ENCODE results near the gene RBBP5. TPM values are rescaled to one million over a fixed set of nuclear protein-coding genes. Genes with fewer than 3 reads are reported as not detected.

The RBBP5 gene
- 14.7 and 17.3 TPM in 2 replicates for total RNA-seq
- long read RNA-seq, full-length matches to known transcripts, result 67 of 101 reads
- long read RNA-seq, partial matches to known transcripts, result 20 of 101 reads
- long read RNA-seq, other reads (novel, unspliced or antisense), result 14 of 101 reads

DNA sequence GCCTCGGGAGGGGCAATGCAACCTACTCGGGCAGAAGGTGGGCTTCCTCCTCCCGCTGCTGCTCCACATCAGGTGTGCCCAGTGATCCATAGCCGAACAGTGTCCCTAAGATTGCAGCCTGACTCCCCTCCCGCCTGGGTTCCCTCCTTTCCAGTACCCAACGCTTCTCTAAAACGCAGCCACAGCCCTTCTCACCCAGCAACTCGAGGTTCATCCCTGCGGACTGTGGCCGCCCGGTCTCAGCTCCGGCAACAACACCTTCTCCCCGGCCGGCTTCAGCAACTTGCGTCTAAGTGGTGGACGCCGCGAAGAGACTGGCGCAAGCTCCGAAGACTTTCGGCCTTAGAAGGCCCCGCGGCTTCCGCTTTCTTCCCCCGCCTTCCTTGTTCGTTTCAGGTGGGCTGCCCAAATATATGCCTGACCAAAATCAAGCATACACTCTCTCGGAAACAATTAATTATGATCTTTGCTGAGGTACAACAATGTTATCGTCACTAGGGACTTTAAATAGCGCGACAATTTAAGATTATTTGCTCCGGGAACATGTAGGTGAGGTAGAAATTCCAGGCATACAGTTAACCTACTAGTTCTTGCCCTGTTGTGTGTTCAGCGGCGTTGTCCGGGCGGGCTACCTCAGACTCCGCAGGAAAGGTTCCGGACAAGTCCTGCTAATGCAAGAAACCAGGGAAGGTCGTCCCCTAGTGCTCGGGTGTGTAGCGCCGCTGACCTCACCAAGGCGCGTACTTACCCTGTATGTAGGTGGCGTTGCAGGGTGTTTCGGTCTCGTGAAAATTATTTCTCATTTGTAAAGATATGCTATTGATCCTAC is at the start of gene RBBP5:
TSS of gene RBBP5 (minus strand) at position 319 of the 829 bp plus-strand sequence. CDS start at position 214, 105 bp downstream.
- Mint-ChIP-seq H3K27ac (ENCODE audit: unreplicated experiment) (peak within 1 kb of the TSS; percentile 100), H3K36me3 (ENCODE audit: unreplicated experiment) (peaks cover under 1% of the 10 kb centered on the region), H3K27me3 (ENCODE audit: unreplicated experiment) (no peaks in the 10 kb centered on the region), H3K4me3 (ENCODE audit: unreplicated experiment) (peak within 1 kb of the TSS; percentile 100), H3K4me1 (ENCODE audit: unreplicated experiment) (peaks cover 36% of the 10 kb centered on the region), H3K9me3 (ENCODE audit: unreplicated experiment) (no peaks in the 10 kb centered on the region)
- peak; percentile 96 for DNase-seq (ENCODE audit: extremely low spot score, unreplicated experiment)
- TF ChIP-seq, protein P1, sequence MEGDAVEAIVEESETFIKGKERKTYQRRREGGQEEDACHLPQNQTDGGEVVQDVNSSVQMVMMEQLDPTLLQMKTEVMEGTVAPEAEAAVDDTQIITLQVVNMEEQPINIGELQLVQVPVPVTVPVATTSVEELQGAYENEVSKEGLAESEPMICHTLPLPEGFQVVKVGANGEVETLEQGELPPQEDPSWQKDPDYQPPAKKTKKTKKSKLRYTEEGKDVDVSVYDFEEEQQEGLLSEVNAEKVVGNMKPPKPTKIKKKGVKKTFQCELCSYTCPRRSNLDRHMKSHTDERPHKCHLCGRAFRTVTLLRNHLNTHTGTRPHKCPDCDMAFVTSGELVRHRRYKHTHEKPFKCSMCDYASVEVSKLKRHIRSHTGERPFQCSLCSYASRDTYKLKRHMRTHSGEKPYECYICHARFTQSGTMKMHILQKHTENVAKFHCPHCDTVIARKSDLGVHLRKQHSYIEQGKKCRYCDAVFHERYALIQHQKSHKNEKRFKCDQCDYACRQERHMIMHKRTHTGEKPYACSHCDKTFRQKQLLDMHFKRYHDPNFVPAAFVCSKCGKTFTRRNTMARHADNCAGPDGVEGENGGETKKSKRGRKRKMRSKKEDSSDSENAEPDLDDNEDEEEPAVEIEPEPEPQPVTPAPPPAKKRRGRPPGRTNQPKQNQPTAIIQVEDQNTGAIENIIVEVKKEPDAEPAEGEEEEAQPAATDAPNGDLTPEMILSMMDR (IDR thresholded peaks at IDR 0.05), result peak; percentile 67

DNA sequence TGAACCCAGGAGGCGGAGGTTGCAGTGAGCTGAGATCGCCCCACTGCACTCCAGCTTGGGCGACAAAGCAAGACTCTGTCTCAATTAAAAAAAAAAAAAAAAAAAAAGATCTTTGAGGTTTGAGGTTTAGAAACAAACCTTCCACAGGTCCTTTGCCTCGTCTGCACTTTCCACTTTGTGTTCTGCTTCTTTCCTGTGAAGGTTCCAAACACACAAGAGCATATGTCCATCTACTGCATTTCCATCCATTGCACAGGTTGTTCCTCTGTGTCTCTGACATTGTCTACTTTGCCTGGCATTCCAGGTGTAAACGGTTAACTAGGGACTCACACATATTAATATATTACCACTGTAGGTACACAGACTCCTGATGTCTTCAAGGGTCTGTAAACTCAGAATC is 49.6 kb upstream of the RBBP5 start:
- H3K9me3 Mint-ChIP-seq (ENCODE audit: unreplicated experiment), result no peaks in the 10 kb centered on the region
- peak overlapping the region; percentile 1 for H3K27ac Mint-ChIP-seq (ENCODE audit: unreplicated experiment)
- TF ChIP-seq, protein P1 (IDR thresholded peaks at IDR 0.05), result no peak
- H3K27me3 Mint-ChIP-seq (ENCODE audit: unreplicated experiment), result no peaks in the 10 kb centered on the region
- no peak for DNase-seq (ENCODE audit: extremely low spot score, unreplicated experiment)
- H3K4me1 Mint-ChIP-seq (ENCODE audit: unreplicated experiment), result peaks cover 22% of the 10 kb centered on the region
- peaks cover 31% of the 10 kb centered on the region for H3K36me3 Mint-ChIP-seq (ENCODE audit: unreplicated experiment)
- no peak overlapping the region for H3K4me3 Mint-ChIP-seq (ENCODE audit: unreplicated experiment)

DNA sequence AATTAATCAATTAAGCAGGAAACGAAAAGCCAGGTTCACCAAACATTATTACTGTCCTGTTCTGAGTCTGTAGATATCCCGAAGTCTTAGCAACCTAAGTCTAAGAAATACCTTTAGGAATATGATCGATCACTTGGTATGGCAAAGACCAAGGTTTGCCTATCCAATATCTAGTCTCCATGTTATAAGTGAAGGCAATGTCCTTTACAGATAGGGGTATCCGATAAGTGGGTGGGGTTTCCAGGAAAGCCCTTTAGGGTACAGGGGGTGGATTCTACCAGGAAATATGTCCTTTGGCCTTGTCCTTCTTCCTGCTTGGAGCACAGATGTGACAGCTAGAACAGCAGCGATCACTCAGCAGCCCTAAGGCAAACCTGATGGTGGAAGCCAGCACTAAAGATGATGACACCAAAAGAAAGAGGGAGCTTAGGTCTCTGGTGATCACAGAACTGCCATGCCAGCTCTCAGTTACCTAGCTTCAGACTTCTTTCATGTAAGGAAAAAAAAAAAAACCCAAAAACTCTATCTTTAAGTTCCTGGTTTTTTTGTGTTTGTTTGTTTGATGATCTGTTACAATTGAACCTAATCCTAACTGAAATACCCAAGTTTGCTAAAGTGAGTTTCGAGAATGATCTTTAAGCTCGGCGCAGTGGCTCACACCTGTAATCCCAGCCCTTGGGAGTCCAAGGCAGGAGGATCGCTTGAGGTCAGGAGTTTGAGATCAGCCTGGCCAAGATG is 48.9 kb upstream of the RBBP5 start:
- H3K36me3 Mint-ChIP-seq (ENCODE audit: unreplicated experiment), result peaks cover 31% of the 10 kb centered on the region
- TF ChIP-seq, protein P1 (IDR thresholded peaks at IDR 0.05), result no peak
- DNase-seq (ENCODE audit: extremely low spot score, unreplicated experiment), result no peak

DNA sequence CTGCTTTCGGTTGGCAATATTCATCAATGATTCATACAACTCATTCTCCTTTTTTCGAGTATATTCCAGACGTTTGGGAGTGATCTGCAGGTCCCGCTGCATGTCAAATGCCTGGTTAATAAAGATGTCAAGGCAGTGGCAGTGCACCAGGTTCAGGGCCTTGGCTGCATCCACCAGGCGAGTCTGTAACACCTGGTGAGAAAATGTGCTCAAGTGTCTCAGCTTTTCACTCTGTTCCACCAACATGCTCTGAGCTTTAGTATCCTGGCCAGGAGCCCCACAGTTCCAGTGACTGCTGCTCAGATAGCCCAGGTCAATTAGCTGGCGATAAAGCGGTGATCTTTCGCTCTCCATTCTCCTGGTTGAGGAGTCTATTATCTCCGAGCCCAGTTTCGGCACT is 47.5 kb upstream of the RBBP5 start:
- Mint-ChIP-seq H3K4me1 (ENCODE audit: unreplicated experiment) (peaks cover 10% of the 10 kb centered on the region), H3K9me3 (ENCODE audit: unreplicated experiment) (no peaks in the 10 kb centered on the region), H3K4me3 (ENCODE audit: unreplicated experiment) (no peak overlapping the region), H3K27ac (ENCODE audit: unreplicated experiment) (peak overlapping the region; percentile 18), H3K36me3 (ENCODE audit: unreplicated experiment) (peaks cover 35% of the 10 kb centered on the region), H3K27me3 (ENCODE audit: unreplicated experiment) (no peaks in the 10 kb centered on the region)
- TF ChIP-seq, protein P1 (IDR thresholded peaks at IDR 0.05), result no peak
- DNase-seq (ENCODE audit: extremely low spot score, unreplicated experiment), result no peak

More for the DNA sequence above, 48.9 kb upstream of the RBBP5 start:
- Mint-ChIP-seq H3K27me3 (ENCODE audit: unreplicated experiment) (no peaks in the 10 kb centered on the region), H3K4me3 (ENCODE audit: unreplicated experiment) (no peak overlapping the region), H3K27ac (ENCODE audit: unreplicated experiment) (peak overlapping the region; percentile 31), H3K4me1 (ENCODE audit: unreplicated experiment) (peaks cover 17% of the 10 kb centered on the region), H3K9me3 (ENCODE audit: unreplicated experiment) (no peaks in the 10 kb centered on the region)

- Mint-ChIP-seq H3K4me1 (ENCODE audit: unreplicated experiment) (peaks cover 10% of the 10 kb centered on the region), H3K36me3 (ENCODE audit: unreplicated experiment) (peaks cover 41% of the 10 kb centered on the region), H3K9me3 (ENCODE audit: unreplicated experiment) (no peaks in the 10 kb centered on the region), H3K27me3 (ENCODE audit: unreplicated experiment) (no peaks in the 10 kb centered on the region), H3K4me3 (ENCODE audit: unreplicated experiment) (no peak overlapping the region), H3K27ac (ENCODE audit: unreplicated experiment) (no peak overlapping the region)
- TF ChIP-seq, protein P1 (IDR thresholded peaks at IDR 0.05), result no peak
- DNase-seq (ENCODE audit: extremely low spot score, unreplicated experiment), result no peak
Observed at GRCh38 chr1:205168291-205168690, 46.5 kb upstream of the RBBP5 start.
